Measurements from ENCODE around the gene SPTLC1. TPM values are rescaled to one million over a fixed set of nuclear protein-coding genes. Genes with fewer than 3 reads are reported as not detected.

SPTLC1 gene
- total and polyA plus RNA-seq, 2 of the 8 experiments (the other 6 are each of a cell fraction or from before 2014, with no cell fraction given), result 34.2 to 62.1 TPM

- H3K56ac ChIP-seq (replicated peaks; ENCODE audit: insufficient read length, low read depth, low read length), result no peak overlapping the region
- peaks cover 0 to 1% (median 0%) of the 10 kb centered on the region in 4 experiments; a peak in 1 of 7 replicates for H3K27me3 ChIP-seq (replicated peaks in 1 of 4; ENCODE audit: control insufficient read depth in 3 of 4, extremely low read depth in 1 of 4, insufficient read depth in 3 of 4, low read length in 3 of 4)
- H2BK15ac ChIP-seq (ENCODE audit: low read length), result no peak overlapping the region
- H3K18ac ChIP-seq (ENCODE audit: extremely low read depth, low read length), result no peak overlapping the region
- WGBS, 2 experiments (ENCODE audit: extremely low coverage in 1 of 2, insufficient coverage in 1 of 2, insufficient read length in 1 of 2, insufficient replicate concordance in 2 of 2, low coverage in 1 of 2, low lambda C conversion rate in 2 of 2, missing lambda C conversion rate in 1 of 2), result 87% methylated on average over 2 of the region's 2 CpGs; no CpG with 5 or more reads in 1 of the 2 experiments
- no peak overlapping the region for H2BK5ac ChIP-seq (ENCODE audit: low read depth, low read length)
- no peaks in the 10 kb centered on the region for H3K79me1 ChIP-seq (ENCODE audit: low read depth, low read length)
- H4K5ac ChIP-seq (ENCODE audit: insufficient read length, low read depth, low read length), result no peak overlapping the region
- DNase-seq (ENCODE audit: low read depth in 1 of 2, low spot score in 2 of 2) (no peak), FAIRE-seq (no peak)
- H3K9me3 ChIP-seq (ENCODE audit: insufficient read depth in 2 of 2, low read depth in 1 of 2, low read length in 1 of 2), result peaks cover 5 to 6% of the 10 kb centered on the region in 2 experiments; a peak in 1 of 4 replicates
- H2BK120ac ChIP-seq (replicated peaks; ENCODE audit: low read depth, low read length), result no peak overlapping the region
- H3K27ac ChIP-seq (ENCODE audit: low read depth, low read length), result no peak overlapping the region
- no peaks in the 10 kb centered on the region for H3K23me2 ChIP-seq (ENCODE audit: low read depth, low read length)
- H3K36me3 ChIP-seq (ENCODE audit: control insufficient read depth in 2 of 4, insufficient read depth in 4 of 4, low read length in 3 of 4), result no peaks in the 10 kb centered on the region
- H2AFZ ChIP-seq (ENCODE audit: low read length), result no peak overlapping the region
- ChIA-PET CTCF (ENCODE audit: partially characterized antibody) (interaction anchor here (15.3 kb wide), 1 partner anchor 31 kb away, joined by 180 read pairs; the partner anchor contains the start of gene ROR2), POLR2A (ENCODE audit: partially characterized antibody) (no interaction called here)
- H3K4ac ChIP-seq (replicated peaks; ENCODE audit: insufficient read length, low read depth, low read length), result no peak overlapping the region
- H2AK5ac ChIP-seq (ENCODE audit: low read depth, low read length), result no peak overlapping the region
- no peak overlapping the region for H2BK12ac ChIP-seq (ENCODE audit: low read depth, low read length)
- no peak overlapping the region for H4K91ac ChIP-seq (replicated peaks; ENCODE audit: insufficient read length, low read length)
- no peak overlapping the region for H3K9ac ChIP-seq (replicated peaks in 1 of 4; ENCODE audit: extremely low read depth in 1 of 4, low read depth in 3 of 4, low read length in 3 of 4)
- no peak overlapping the region for H3K4me3 ChIP-seq (ENCODE audit: extremely low read depth in 1 of 4, insufficient read depth in 2 of 4, low read depth in 3 of 4, low read length in 4 of 4)
- no peaks in the 10 kb centered on the region for H3K4me1 ChIP-seq (replicated peaks in 1 of 4; ENCODE audit: control insufficient read depth in 3 of 4, insufficient read depth in 4 of 4, low read length in 3 of 4)
- no peak overlapping the region for H3K23ac ChIP-seq (ENCODE audit: insufficient read length)
- H4K20me1 ChIP-seq (replicated peaks in 1 of 2; ENCODE audit: control insufficient read depth in 1 of 2, insufficient read depth in 2 of 2, low read length in 2 of 2), result no peaks in the 10 kb centered on the region
- no peak overlapping the region for H2BK20ac ChIP-seq (ENCODE audit: low read length)
- H3K14ac ChIP-seq (ENCODE audit: insufficient read length), result no peak overlapping the region
- no peaks in the 10 kb centered on the region for H3K79me2 ChIP-seq (ENCODE audit: control insufficient read depth in 1 of 2, insufficient read depth in 2 of 2, low read length in 2 of 2)
- no peak overlapping the region for H3K4me2 ChIP-seq (ENCODE audit: insufficient read depth in 1 of 2, low read depth in 2 of 2, low read length in 2 of 2)
- H4K8ac ChIP-seq (ENCODE audit: extremely low read depth, insufficient read depth, low read length), result no peak overlapping the region
- TF ChIP-seq HDAC2 (IDR thresholded peaks at IDR 0.05; ENCODE audit: borderline replicate concordance in 1 of 2, low read depth in 2 of 2, low read length in 2 of 2), result no peak
- no peak for TF ChIP-seq RNF2 (IDR thresholded peaks at IDR 0.05; ENCODE audit: borderline replicate concordance, low read depth, low read length, missing control alignments, poor library complexity, severe bottlenecking)
- TF ChIP-seq CTCF (IDR thresholded peaks at IDR 0.05; ENCODE audit: control extremely low read depth in 1 of 3, insufficient read depth in 1 of 3, low read depth in 1 of 3, low read length in 3 of 3), result no peak
- TF ChIP-seq HDAC6 (IDR thresholded peaks at IDR 0.05; ENCODE audit: low read depth, low read length), result no peak
- no peak for TF ChIP-seq ZNF274 (IDR thresholded peaks at IDR 0.05; ENCODE audit: borderline replicate concordance, extremely low read depth, low read length)
- TF ChIP-seq SUZ12 (IDR thresholded peaks at IDR 0.05; ENCODE audit: low read length), result no peak
- TF ChIP-seq BCL11A (IDR thresholded peaks at IDR 0.05; ENCODE audit: low read depth in 2 of 2, low read length in 2 of 2), result no peak
- TF ChIP-seq CREB1 (IDR thresholded peaks at IDR 0.05), result no peak
- no peak for TF ChIP-seq RXRA (IDR thresholded peaks at IDR 0.05; ENCODE audit: insufficient read depth, low read depth, low read length)
- TF ChIP-seq SIRT6 (IDR thresholded peaks at IDR 0.05; ENCODE audit: low read length), result no peak
- TF ChIP-seq CHD1 (IDR thresholded peaks at IDR 0.05; ENCODE audit: low read depth, low read length), result no peak
Measured at GRCh38 chr9:91986248-91986647, 129.0 kb downstream of the SPTLC1 start.
